CD4-positive, alpha-beta T cell treated with Interleukin-10 for 1 hour (primary cell): Measurements from ENCODE around the gene SLC12A8.

Source experiments
- DNase-seq: peaks from one replicate; pipeline ENCODE4 v3.0.0-alpha.2; 2020

Gene SLC12A8

GRCh38 chr3:125212509-125213363 lies at the start of gene SLC12A8:
SLC12A8 (minus strand) TSS chr3:125212748; CDS start chr3:125211349, 1,399 bp downstream.
- DNase-seq: no peak

GRCh38 chr3:125262161-125262560 lies 49.6 kb upstream of the SLC12A8 start:
- no peak for DNase-seq

- no peak for DNase-seq
Observed at GRCh38 chr3:125261031-125261430, 48.5 kb upstream of the SLC12A8 start.

- no peak for DNase-seq
Observed at GRCh38 chr3:125260158-125260557, 47.6 kb upstream of the SLC12A8 start.

- DNase-seq: no peak
Observed at GRCh38 chr3:125257536-125257935, 45.0 kb upstream of the SLC12A8 start.

GRCh38 chr3:125256675-125257074 lies 44.1 kb upstream of the SLC12A8 start:
- no peak for DNase-seq

- DNase-seq: no peak
Observed at GRCh38 chr3:125250973-125251372, 38.4 kb upstream of the SLC12A8 start.

- no peak for DNase-seq
Observed at GRCh38 chr3:125246237-125246636, 33.7 kb upstream of the SLC12A8 start.

GRCh38 chr3:125245521-125245920 lies 33.0 kb upstream of the SLC12A8 start:
- DNase-seq: no peak

GRCh38 chr3:125240496-125240895 lies 27.9 kb upstream of the SLC12A8 start:
- DNase-seq: no peak

- no peak for DNase-seq
Observed at GRCh38 chr3:125239266-125239665, 26.7 kb upstream of the SLC12A8 start.

GRCh38 chr3:125238759-125239158 lies 26.2 kb upstream of the SLC12A8 start:
- no peak for DNase-seq

- DNase-seq: no peak
Observed at GRCh38 chr3:125236331-125236903, 23.9 kb upstream of the SLC12A8 start.

- DNase-seq: no peak
Observed at GRCh38 chr3:125234831-125235230, 22.3 kb upstream of the SLC12A8 start.

- DNase-seq: no peak
Observed at GRCh38 chr3:125232401-125232800, 19.9 kb upstream of the SLC12A8 start.

- DNase-seq: no peak
Observed at GRCh38 chr3:125231895-125232294, 19.3 kb upstream of the SLC12A8 start.

- DNase-seq: no peak
Observed at GRCh38 chr3:125229707-125230106, 17.2 kb upstream of the SLC12A8 start.

- DNase-seq: no peak
Observed at GRCh38 chr3:125229168-125229567, 16.6 kb upstream of the SLC12A8 start.

- DNase-seq: no peak
Observed at GRCh38 chr3:125221831-125222230, 9.3 kb upstream of the SLC12A8 start.

- DNase-seq: no peak
Observed at GRCh38 chr3:125220727-125221429, 8.3 kb upstream of the SLC12A8 start.

GRCh38 chr3:125220183-125220582 lies 7.6 kb upstream of the SLC12A8 start:
- no peak for DNase-seq

- DNase-seq: no peak
Observed at GRCh38 chr3:125219261-125219701, 6.7 kb upstream of the SLC12A8 start.

GRCh38 chr3:125214738-125215137 lies 2.2 kb upstream of the SLC12A8 start:
- no peak for DNase-seq
